HG03025 (cell line): ENCODE data around the gene FAM240A.
"Not testable (repeated sequence)": the region's sequence is repeated elsewhere in the genome, so short reads cannot be mapped to it uniquely, and the experiment has no call there.

Source experiments
- ATAC-seq: cut with Tn5 transposase; IDR thresholded peaks from one replicate; pipeline ENCODE4 v1.9.1; 2021; ENCODE audit warnings: mild to moderate bottlenecking, moderate library complexity; ENCODE audit not compliant: unreplicated experiment, low FRiP score

FAM240A gene

DNA sequence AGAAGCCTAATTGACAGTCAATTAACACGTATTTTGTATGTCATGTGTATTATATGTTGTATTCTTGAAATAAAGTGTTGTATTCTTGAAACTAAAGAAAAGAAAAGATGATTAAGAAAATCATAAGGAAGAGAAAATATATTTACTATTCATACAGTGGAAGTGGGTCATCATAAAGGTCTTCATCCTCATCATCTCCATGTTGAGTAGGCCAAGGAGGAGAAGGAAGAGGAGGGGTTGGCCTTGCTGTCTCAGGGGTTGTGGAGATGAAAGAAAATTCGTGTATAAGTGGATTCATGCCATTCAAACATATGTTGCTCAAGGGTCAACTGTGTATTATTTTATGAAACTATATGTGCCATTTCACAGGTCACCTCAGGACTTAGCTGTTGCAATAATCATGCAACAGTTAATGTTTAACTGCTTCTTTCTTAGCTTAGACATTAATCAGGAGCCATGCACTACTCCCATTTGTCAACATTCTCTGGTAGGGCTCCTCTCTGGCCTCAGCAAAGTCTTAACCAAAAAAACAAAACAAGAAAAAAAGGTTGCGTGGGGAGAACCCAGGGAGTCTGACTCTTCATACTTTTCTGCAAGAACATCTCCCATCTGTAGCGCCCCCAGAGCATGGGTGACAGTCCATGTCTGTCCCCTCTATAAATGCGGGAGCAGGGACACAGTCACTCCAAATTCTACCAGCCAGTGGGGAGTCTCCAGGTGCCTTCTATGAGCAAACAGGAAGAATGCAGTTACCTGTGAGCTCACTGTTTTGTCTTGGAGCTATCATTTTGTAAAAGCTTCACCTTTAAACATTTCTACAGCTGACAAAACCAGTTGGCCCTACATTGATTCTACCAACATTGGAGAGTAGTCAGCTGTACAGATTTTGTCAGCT, 26.3 kb upstream of the FAM240A start:
- no peak for ATAC-seq

DNA sequence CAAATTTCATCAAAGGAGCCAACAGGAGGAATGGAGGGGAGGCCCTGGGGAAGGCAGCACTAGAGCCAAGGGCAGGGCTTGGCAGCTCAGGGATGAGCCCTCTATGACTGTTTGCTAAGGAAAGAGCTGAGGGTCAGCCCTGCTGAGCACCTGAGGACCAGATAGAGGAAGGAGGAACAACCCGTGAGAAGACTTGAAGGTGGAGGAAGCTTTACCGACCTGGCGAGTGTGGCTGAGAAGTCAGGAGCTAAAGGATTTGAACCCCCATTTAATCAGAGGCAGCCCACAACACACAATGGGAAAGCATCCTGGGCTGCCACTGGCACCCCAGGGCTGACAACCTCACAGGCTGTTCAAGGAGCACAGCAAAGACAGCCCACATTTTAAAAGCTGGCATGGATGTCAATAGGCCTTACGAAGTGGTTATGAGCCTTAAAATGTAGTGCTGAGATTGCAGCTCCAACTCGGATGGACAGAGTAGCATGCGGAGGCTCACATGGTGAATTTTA, 25.5 kb upstream of the FAM240A start:
- no peak for ATAC-seq

DNA sequence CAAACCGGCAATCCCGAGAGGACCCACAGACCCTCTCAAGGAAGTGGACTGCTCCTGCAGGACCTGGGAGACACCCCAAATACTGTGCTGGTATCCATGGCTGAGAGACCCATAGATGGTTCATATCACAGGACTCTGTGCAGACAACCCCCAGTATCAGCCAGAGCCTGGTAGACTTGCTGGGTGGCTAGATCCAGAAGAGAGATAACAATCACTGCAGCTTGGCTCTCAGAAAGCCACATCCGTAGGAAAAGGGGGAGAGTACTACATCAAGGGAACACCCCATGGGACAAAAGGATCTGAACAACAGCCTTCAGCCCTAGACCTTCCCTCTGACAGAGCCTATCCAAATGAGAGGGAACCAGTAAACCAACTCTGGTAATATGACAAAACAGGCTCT, 25.1 kb upstream of the FAM240A start:
- not testable (repeated sequence) for ATAC-seq

DNA sequence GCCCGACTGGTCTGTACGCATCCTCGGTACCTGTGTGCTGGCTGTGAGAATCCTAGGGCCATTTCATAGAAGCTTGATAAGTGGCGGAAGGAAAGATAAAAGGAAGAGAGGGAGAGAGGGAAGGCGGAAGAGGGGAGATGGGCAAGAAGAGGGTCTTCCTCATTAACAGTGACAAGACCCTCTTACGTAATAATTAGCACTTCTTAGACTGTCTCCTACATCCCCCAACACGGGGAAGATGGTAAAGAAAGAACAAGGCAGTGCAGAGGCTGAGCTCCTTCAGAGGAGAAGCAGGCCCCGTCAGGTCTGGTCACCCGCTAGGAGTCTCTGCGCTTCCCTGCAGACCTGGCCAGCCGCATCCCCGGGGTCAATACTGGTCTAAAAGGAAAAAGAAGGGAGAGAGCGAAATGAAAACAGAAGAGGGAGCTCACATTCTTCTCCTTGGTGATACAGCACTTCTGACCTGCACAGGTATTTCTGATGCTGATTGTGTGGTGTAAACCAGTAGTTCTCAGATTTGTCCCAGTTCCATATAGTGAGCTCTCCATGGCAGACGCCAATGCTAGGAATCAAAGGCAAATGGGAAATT, 19.0 kb upstream of the FAM240A start:
- no peak for ATAC-seq

DNA sequence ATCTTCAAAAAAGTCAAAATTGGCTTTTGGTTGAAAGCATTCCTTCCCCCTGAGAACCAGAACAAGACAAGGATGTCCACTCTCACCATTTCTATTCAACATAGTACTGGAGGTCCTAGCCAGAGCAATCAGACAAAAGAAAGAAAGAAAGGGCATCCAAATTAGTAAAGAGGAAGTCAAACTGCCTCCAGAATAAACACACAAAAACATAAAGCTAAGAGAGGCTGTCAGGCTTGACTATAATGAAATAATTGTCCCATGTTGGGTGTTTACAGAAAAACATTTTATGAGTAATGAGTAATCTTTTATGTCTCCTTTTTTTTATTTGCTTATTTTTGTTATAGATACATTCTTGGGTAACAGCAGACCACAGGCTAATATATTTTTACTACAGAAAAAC, 18.3 kb upstream of the FAM240A start:
- ATAC-seq = no peak

DNA sequence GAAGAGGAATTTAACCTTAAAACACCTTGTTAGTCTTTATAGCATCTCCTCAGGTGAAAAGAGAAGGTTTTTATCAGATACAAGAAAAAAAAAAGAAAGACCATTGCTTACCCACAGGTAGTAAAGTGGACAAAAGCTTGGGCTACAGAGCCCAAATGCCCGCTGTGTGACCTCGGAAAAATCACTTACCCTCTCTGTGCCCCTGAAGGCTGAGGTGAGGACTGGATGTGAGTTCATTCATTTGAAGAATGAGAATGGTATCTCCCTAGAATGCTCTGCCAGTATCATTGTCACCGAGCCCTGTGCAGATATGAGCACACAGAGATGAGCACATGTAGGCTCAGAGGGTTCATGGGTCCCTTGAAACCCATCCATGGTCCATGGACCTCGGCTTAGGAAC, 17.6 kb upstream of the FAM240A start:
- ATAC-seq = no peak

DNA sequence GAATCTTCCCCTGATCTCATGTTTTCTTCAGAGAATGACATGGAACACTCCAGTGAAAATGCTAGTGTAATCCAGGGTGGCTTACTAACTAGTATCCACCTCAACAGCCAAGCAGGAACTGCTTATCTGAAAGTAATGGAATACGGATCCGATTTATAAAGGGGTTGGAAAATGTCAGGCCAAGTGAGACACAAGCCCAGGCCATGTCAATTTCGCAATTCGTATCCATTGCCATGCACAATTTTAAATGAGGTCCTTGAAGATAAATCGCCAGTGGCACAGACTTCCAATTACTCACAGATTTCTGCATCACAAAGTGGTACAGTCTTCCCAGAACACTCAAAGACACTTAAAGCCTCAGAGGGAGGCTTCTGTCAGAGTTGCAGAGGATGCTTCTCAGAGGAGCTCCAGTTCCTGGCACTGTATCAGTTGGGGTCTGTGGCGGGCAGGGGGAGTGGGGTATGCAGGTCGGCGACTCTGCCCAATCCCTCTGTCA, 16.5 kb upstream of the FAM240A start:
- ATAC-seq = no peak

DNA sequence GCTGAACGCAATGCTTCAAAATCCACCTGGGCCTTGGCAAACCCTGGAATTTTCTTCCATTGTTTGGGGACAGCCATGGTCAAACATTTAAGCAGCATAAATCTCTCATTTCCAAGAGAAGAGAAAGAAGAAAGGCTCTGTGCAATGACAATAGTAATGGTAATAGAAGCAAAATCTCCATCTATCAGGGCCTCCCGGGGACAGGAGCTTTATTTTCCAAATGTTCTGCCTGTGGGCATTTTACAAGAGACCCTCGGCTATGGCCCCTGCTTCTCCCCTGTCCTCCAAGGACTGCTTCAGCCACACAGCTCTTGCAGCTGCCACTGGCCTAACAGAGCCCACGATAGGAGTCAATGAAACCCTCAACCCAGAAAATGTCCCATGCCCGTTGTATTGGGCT, 12.7 kb upstream of the FAM240A start:
- ATAC-seq = no peak

DNA sequence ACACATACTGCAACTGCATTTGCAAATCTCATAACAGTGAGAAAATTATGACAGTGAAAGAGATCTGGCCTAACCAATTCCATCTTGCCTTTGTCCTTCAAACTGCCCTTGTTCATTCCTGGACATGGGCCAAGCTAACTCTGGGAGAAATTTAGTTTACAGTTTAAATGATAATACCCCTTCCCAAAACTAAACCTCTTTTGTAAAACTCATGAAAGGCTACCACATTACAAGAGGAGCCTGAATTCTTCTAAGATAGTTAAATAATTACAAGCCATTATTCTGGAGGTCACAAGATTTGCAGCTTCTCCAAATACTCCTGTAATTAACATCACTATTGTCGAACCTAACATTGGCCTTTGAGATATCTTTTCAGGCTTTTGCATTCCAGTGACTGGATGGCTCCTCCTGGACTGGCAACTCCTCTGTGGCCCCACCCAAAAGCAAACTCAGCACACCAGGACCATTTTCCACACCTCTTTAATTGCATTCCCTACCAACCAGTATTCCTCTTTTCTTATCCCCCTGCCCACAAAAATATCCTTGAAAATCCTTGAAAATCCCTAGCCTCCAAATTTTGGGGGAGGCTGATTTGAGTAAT, 8.8 kb upstream of the FAM240A start:
- ATAC-seq = no peak

DNA sequence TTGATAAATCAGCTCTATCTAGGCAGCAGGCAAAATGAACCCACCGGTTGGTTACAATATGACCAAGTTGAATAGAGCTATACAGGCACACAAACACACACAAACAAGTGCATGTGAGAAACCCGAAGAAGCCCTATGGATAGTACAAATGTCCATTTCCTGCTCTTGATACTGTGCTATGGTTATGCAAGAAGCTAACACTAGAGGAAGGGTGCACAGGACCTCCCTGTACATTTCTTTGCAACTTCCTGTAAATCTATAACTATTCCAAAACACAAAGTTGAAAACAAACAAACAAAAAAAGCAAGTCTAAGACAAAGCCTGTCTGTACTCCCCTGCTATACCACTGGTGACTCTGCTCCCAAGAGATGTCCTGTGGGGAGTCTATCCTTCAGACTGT, 8.2 kb upstream of the FAM240A start:
- no peak for ATAC-seq

DNA sequence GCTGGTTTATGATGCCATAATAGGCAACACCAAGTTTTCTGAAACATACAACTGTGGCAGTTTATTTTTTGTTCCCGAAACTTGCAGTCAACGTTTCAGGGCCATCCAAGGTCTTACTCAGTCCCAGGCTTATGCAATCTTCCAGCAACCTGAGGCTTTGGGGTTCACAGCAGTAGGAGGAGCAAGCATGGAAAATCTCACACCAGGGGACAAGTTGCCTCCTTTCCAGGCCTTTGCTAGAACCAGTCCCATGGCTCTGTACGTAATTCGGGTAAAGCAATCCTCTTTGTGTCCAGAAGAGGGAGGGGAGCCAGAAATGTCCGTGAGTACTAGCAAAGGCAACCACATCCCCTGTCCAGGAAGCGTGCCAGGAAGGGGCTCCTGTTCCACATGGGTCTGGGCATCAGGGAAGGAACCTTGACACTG, 4.7 kb upstream of the FAM240A start:
- ATAC-seq = no peak

DNA sequence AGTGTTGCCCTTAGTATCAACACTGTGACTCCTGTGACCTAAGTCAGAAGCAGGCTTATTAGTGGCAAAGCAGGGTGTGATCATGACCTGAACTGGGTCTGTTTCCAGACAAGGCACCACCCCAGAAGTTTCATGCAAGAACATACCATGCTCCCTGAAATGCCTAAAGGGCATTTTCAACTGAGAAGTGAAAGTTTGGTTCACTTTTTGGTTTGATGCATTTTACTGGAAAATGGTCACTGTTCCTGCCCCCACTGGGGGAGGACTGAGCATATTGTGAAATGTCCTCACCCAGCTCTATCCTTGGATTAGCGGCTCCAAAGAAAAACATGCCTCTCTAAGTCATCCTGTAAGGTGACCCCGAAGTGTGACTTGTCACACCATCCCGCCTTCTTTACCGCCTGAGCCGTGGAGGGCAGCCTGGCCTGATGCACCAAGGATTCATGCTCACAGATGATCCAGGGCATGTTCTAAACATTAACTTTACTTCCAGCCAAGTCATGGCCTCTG, 3.1 kb upstream of the FAM240A start:
- ATAC-seq = no peak

DNA sequence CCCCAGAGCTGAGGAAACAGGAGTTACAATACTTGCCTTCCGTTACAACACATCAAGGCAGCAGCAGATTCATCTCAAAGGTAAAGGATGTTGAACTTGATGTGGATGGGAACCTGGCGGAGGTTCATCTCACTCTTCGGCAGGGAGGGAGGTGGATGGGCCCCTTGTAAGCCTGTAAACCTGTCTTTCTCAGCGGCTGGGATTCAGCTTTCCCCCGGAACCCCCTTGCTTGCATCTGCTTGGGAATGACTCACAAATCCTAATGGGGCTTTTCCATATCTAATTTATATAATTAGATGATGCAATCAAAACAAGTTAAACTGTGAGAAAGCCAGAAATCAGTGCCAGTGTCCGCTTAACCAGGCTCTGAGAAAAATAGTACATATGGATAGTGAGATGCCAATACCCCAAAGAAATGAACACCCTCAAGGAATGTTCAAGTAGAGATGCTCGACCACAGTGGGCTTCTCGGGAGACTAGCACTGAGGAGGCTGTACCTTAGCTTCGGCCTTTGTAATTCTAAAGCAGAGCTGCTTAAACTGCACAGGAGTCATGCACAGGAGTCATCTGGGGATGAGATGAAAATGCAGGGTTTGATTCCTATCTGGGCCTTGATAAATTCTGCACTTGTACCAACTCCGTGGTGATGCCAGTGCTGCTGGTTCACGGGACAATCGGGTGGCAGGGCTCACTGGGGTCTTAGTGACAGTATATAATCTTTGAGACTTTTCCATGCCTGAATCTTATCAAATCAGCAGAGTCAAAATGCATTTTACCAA, 2.2 kb upstream of the FAM240A start:
- no peak for ATAC-seq

DNA sequence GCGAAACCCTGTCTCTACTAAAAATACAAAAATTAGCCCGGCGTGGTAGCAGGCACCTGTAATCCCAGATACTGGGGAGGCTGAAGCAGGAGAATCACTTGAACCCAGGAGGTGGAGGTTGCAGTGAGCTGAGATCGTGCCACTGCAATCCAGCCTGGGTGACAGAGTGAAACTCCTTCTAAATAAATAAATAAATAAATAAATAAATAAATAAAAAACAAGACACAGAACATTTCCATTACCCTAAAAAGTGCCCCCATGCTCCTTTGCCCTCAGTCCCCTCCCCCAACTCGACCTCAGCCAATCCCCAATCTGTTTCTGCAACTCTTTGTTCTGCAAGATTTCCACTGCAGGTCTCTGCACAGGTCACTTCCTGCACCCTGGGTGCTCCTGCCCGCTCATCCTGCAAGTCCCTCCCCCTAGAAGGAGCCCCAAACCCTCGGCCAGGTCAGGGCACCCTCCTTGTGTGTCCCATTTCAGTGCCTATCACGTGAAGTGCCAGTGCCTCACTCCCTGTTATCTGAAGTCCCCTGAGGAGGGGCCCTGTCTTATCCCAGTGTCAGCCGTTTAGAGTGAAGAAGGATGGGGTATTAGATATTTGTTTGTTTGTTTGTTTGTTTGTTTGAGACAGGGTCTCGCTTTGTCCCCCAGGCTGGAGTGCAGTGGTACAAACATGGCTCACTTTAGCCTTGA, 1.1 kb downstream of the FAM240A start:
- no peak for ATAC-seq

DNA sequence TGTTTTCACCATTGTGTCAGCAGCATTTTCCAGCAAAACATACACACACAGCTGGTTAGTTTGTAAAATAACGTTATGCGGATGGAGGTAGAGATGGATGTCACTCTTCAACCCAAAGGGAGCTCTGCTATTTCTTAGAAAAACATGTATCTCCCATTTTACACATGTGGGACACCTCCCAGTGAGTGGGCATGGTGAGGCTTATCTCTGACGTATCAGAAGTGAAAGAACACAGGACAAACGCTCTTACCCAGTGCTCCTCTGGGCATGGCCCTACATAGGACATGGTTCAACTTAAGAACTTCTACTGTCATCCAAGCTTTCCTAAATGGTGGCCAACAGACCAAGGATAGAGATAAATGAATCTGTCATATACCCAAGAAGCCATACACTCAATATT, 2.1 kb downstream of the FAM240A start:
- no peak for ATAC-seq

DNA sequence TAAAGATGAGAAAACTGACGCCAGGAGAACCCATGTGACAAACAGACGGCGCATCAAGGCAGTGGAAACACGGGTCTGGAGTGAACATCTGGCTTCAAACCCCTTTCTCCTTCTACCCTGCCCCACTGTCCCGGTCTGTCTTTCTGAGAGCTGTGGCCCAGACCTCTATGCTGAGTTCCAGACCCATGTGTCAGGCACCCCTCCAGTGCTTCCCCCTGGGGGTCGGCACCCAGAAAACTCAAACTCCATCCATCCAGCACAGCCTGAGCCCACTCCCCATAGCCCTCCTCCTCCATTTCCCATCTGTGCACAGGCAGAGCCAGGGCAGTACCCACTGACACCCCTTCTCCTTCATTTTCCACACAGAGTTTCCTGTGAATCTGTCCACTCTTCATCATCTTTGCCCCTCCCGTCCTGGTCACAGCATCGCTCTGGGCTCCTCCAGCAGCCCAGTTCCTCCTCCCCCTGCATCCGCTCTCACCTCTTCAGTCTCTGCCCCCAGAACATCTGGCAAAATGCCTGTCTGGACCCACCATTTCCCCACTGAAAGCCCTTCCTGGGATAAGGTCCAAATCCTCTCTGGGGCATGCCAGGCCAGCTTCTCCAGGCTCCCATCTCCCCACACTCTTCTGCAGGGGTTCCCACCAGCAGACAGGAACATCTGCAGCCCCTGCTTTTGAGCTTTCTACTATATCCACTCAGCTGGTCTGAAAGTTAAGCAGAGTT, 2.9 kb downstream of the FAM240A start:
- ATAC-seq = no peak

DNA sequence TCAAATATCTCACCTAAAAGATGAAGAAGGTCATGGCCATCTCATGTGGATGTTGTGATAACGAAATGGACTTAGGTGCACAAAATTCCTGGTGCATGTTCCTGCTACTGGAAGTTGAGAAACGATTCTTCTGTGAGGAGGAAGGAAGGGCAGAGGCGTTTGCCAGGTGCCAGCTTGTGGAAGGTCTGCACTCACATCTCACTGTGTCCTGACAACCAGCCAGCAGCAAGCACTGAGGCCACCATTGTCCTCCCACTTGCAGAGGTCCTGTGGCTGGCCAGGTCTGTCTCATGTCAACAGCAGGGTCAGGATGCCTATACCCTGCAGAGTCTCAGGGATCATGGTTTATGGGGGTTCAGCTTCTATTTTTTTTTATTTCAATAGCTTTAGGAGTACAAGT, 3.7 kb downstream of the FAM240A start:
- ATAC-seq = no peak

DNA sequence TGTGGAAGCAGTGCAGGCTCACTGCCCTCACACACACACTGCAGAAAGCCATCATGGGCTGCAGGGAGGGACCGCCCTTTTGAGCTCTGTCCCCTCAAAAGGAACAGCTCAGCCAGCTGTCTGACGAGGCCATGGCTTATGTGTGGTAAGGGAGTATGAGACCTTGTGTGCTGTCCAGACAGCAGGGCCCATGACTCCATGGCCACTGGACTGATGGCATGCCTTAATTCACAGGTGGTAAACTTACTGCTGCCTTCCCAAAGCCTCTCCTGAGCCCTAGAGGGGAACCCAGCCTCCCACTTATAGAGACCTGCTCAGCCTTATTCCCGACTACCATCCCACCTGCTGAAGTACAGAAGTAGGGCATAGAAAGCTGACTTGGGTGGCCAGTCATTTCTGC, 5.6 kb downstream of the FAM240A start:
- no peak for ATAC-seq
